GM18867 (cell line): ENCODE results near the gene OR4C12.
"Not testable (repeated sequence)": the region's sequence is repeated elsewhere in the genome, so short reads cannot be mapped to it uniquely, and the experiment has no call there.

Experiments
- ATAC-seq: cut with Tn5 transposase; IDR thresholded peaks from one replicate; pipeline ENCODE4 v1.9.1; 2021; ENCODE audit warnings: mild to moderate bottlenecking, moderate library complexity; ENCODE audit not compliant: unreplicated experiment

The OR4C12 gene

DNA sequence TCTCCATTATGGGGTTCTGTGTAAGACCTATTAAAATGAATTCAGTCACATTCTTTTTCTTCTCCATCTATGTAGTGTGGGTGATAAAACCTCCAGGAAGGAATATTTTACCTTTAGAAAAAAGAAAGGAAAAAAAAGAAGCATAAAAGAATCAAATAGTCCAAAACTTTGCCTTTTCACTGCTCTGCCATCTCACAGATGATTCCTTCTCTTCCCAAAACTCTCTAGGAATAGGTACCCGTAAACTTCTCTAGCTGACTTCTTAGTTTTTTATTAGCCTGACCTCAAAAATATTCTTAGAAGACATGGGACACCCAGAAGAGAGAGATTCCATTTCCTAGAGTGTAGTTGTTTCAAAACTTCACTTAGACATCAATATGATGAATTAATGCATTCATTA lies at the start of gene OR4C12:
TSS of gene OR4C12 (minus strand) at position 101 of the 400 bp plus-strand sequence. CDS start at position 67, 34 bp downstream.
- ATAC-seq: not testable (repeated sequence)

- ATAC-seq: no peak
These were observed 47.9 kb upstream of the OR4C12 start for GRCh38 chr11:50030193-50030592.

DNA sequence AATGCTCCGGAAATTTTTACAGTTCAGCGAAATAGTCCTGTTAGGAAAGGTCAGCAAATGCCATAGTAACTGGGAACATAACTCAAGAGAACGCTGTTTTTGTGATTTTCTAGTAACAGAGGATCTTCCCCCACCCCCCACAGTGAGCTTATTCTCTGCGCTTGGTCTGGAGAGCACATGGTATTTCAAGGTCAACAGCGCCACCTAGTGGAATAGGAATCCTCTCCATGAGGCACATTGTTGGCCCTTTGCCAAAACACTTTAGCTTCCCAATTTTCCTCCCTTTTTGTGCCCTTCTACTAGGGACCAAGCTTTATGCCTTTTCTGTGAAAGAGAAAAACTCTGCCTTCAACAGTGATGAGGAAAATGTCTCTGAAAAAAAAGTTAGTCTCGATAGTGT lies 13.2 kb upstream of the OR4C12 start:
- peak; percentile 60 for ATAC-seq

- not testable (repeated sequence) for ATAC-seq
These were observed 8.9 kb downstream of the OR4C12 start for GRCh38 chr11:49973439-49973838.

DNA sequence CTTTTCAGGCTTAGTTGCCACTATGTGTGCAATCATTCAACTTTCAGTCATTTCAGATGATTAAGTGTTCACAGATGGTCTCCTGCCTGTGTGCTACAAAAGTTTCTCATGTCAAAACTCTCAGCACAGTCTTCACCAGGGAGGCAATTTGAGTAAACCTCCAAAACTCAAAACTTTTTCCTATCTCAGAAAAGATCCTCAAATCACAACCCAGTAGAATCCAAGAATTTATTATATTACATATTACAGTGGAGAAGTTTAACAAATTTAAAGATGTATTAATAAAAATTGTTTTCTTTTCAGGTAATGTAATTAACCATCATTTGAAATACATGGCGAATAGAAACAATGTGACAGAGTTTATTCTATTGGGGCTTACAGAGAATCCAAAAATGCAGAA lies 30.2 kb downstream of the OR4C12 start, which contains the start of gene OR4C13:
TSS of gene OR4C13 (plus strand) at position 301 of the 400 bp plus-strand sequence. CDS start at position 333, 32 bp downstream.
- ATAC-seq: no peak

- not testable (repeated sequence) for ATAC-seq
These were observed 33.6 kb downstream of the OR4C12 start for GRCh38 chr11:49948701-49949100.
